GM13977 (cell line): ENCODE measurements around the gene CLDN6.
"Not testable (repeated sequence)": the region's sequence is repeated elsewhere in the genome, so short reads cannot be mapped to it uniquely, and the experiment has no call there.

Experiments used
- DNase-seq: peaks from one replicate; pipeline ENCODE4 v3.0.0; 2012; ENCODE audit warnings: low spot score
- CTCF ChIP-seq: IDR thresholded peaks from 2 replicates; pipeline ENCODE4 v1.5.1; 2012; ENCODE audit warnings: mild to moderate bottlenecking, control low read depth; ENCODE audit not compliant: insufficient read depth; ENCODE audit errors: extremely low read depth, missing control alignments
- in situ Hi-C: fragments of 300-500 bp; cut with MboI; formaldehyde crosslinking; loops from one replicate; pipeline ENCODE4 v1.12.0; 2022; ENCODE audit warnings: low sequenced_read_pairs, low pct_unique_long_range_greater_than_20kb, mixed read lengths, inconsistent platforms; ENCODE audit not compliant: unreplicated experiment

CLDN6 gene

GRCh38 chr16:3056336-3057180 is 38.6 kb upstream of the CLDN6 start:
- no peak for DNase-seq
- in situ Hi-C loops, result no loop called here
- no peak for TF ChIP-seq CTCF

GRCh38 chr16:3055734-3056115 is 37.7 kb upstream of the CLDN6 start:
- DNase-seq, in situ Hi-C loops: not testable (repeated sequence)

- no peak for TF ChIP-seq CTCF
- DNase-seq, result peak; percentile 34
- in situ Hi-C loops, result no loop called here
Measured at GRCh38 chr16:3054965-3055733, 37.2 kb upstream of the CLDN6 start.

- peak; percentile 11 for TF ChIP-seq CTCF
- DNase-seq, in situ Hi-C loops: not testable (repeated sequence)
Measured at GRCh38 chr16:3053330-3053710, 35.3 kb upstream of the CLDN6 start.

- in situ Hi-C loops, DNase-seq: not testable (repeated sequence)
Measured at GRCh38 chr16:3052571-3053329, 34.8 kb upstream of the CLDN6 start.

GRCh38 chr16:3051494-3051893 is 33.5 kb upstream of the CLDN6 start:
- in situ Hi-C loops, result no loop called here
- no peak for TF ChIP-seq CTCF
- DNase-seq, result peak; percentile 14

- TF ChIP-seq CTCF, result no peak
- in situ Hi-C loops, result no loop called here
- DNase-seq, result no peak
Measured at GRCh38 chr16:3051009-3051408, 33.0 kb upstream of the CLDN6 start.
